NB4 (cell line): Measurements from ENCODE around the gene TMPRSS2.

Source experiments
- CTCF ChIP-seq: IDR thresholded peaks from one replicate; pipeline ENCODE4 v1.5.1; 2012; ENCODE audit warnings: low read depth, low read length
- MAX ChIP-seq: IDR thresholded peaks from 2 replicates; pipeline ENCODE4 v1.6.1; 2011; ENCODE audit warnings: low read depth, low read length
- MYC ChIP-seq: IDR thresholded peaks from 2 replicates; pipeline ENCODE4 v1.6.1; 2011; ENCODE audit warnings: low read depth, low read length
- POLR2A ChIP-seq: IDR thresholded peaks from 2 replicates; pipeline ENCODE4 v1.6.1; 2011; ENCODE audit warnings: mild to moderate bottlenecking; ENCODE audit not compliant: insufficient read length; ENCODE audit errors: extremely low read depth

GRCh38 chr21:41466024-41466820 is 41.7 kb downstream of the TMPRSS2 start:
- TF ChIP-seq CTCF (no peak), POLR2A (no peak), MAX (no peak), MYC (no peak)
